GM20431 (cell line): ENCODE measurements around the gene AR.

Source experiments
- in situ Hi-C: fragments of 300-500 bp; cut with MseI, MboI; formaldehyde crosslinking; loops from one replicate; pipeline ENCODE4 v1.15.0; 2020; ENCODE audit warnings: low sequenced_read_pairs; ENCODE audit not compliant: unreplicated experiment

AR gene

GRCh38 chrX:67563469-67564448 lies 19.9 kb downstream of the AR start:
- in situ Hi-C loops = no loop called here

- in situ Hi-C loops = no loop called here
These were observed 20.7 kb downstream of the AR start for GRCh38 chrX:67564475-67564874.

- in situ Hi-C loops = no loop called here
These were observed 24.9 kb downstream of the AR start for GRCh38 chrX:67568769-67569168.

GRCh38 chrX:67570839-67571238 lies 27.0 kb downstream of the AR start:
- in situ Hi-C loops = no loop called here

- in situ Hi-C loops = no loop called here
These were observed 30.9 kb downstream of the AR start for GRCh38 chrX:67574696-67575095.

- in situ Hi-C loops = no loop called here
These were observed 38.6 kb downstream of the AR start for GRCh38 chrX:67582436-67582835.

GRCh38 chrX:67583171-67583570 lies 39.4 kb downstream of the AR start:
- in situ Hi-C loops = no loop called here

GRCh38 chrX:67585401-67585800 lies 41.6 kb downstream of the AR start:
- in situ Hi-C loops = no loop called here

GRCh38 chrX:67587946-67588624 lies 44.3 kb downstream of the AR start:
- in situ Hi-C loops = no loop called here

- in situ Hi-C loops = no loop called here
These were observed 53.3 kb downstream of the AR start for GRCh38 chrX:67596839-67597790.

- in situ Hi-C loops = no loop called here
These were observed 55.7 kb downstream of the AR start for GRCh38 chrX:67599532-67599931.

GRCh38 chrX:67601771-67602170 lies 58.0 kb downstream of the AR start:
- in situ Hi-C loops = no loop called here

GRCh38 chrX:67604979-67605703 lies 61.3 kb downstream of the AR start:
- in situ Hi-C loops = no loop called here

GRCh38 chrX:67607466-67607865 lies 63.6 kb downstream of the AR start:
- in situ Hi-C loops = no loop called here

- in situ Hi-C loops = no loop called here
These were observed 66.5 kb downstream of the AR start for GRCh38 chrX:67610282-67610681.

- in situ Hi-C loops = no loop called here
These were observed 68.4 kb downstream of the AR start for GRCh38 chrX:67612231-67612630.

GRCh38 chrX:67613366-67613765 lies 69.5 kb downstream of the AR start:
- in situ Hi-C loops = no loop called here

- in situ Hi-C loops = no loop called here
These were observed 70.2 kb downstream of the AR start for GRCh38 chrX:67613996-67614395.

- in situ Hi-C loops = no loop called here
These were observed 70.6 kb downstream of the AR start for GRCh38 chrX:67614423-67614822.

- in situ Hi-C loops = no loop called here
These were observed 75.4 kb downstream of the AR start for GRCh38 chrX:67619253-67619652.
